Measurements from ENCODE around the gene DNAJB6. TPM values are rescaled to one million over a fixed set of nuclear protein-coding genes. Genes with fewer than 3 reads are reported as not detected.

DNAJB6 gene
- total RNA-seq, 1 experiment from 2014 or later = 101 TPM

- in situ Hi-C loops (cut with HindIII; ENCODE audit: low pct_unique_long_range_greater_than_20kb, low sequenced_read_pairs) = no loop called here
- DNase-seq (ENCODE audit: low read depth) = no peak
Measured at GRCh38 chr7:157431173-157431950, 94.6 kb downstream of the DNAJB6 start.

DNA sequence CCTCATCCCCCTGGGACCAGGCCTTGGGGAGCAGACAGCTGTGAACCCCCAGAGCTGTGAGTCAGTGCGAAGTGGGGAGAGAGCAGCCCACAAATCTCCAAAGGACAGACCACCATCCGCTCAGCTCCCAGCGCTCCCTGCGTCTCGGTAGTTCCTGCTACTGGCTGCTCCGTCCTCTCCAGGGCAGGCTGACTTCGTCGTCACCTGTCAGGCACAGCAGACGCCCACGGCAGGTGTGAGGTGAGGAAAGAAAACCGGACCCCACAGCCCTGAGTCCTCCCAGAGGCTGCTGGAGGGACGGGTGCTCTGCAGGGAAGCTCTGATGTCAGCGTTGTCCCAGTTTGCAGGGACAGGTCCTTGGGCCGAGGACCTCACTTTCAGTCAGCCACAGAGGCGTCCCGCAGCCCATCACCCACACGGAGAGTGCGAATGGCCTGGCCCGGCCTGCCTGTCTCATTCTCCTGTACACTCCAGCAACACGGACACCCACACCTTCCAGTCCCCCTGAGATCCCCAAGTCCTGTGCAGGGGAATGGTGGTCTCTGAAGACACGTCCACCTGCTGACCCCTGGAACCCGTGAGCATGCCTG, 95.2 kb downstream of the DNAJB6 start:
- no peak for DNase-seq (ENCODE audit: low read depth)
- in situ Hi-C loops (cut with HindIII; ENCODE audit: low pct_unique_long_range_greater_than_20kb, low sequenced_read_pairs) = no loop called here

GRCh38 chr7:157432541-157432956, 95.7 kb downstream of the DNAJB6 start:
- in situ Hi-C loops (cut with HindIII; ENCODE audit: low pct_unique_long_range_greater_than_20kb, low sequenced_read_pairs) = no loop called here
- peak; percentile 78 for DNase-seq (ENCODE audit: low read depth)

GRCh38 chr7:157432957-157433576, 96.3 kb downstream of the DNAJB6 start:
- DNase-seq (ENCODE audit: low read depth) = no peak
- in situ Hi-C loops (cut with HindIII; ENCODE audit: low pct_unique_long_range_greater_than_20kb, low sequenced_read_pairs) = no loop called here

DNA sequence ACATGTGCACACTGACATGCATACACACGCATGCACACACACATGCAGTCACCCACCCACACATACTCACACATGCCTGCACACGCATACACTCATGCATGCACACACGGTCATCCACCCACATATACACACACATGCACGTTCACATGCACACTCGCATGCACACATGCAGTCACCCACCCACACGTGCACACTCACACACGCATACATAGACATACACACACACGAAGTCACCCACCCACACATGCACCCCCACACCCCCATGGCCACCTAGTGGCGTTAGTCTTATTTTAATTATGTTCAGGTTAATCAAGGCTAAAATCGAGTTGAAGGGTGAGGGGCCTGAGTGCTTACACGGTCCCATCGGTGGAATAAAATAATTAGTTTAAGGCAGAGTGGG, 96.8 kb downstream of the DNAJB6 start:
- no peak for DNase-seq (ENCODE audit: low read depth)
- in situ Hi-C loops (cut with HindIII; ENCODE audit: low pct_unique_long_range_greater_than_20kb, low sequenced_read_pairs) = no loop called here

DNA sequence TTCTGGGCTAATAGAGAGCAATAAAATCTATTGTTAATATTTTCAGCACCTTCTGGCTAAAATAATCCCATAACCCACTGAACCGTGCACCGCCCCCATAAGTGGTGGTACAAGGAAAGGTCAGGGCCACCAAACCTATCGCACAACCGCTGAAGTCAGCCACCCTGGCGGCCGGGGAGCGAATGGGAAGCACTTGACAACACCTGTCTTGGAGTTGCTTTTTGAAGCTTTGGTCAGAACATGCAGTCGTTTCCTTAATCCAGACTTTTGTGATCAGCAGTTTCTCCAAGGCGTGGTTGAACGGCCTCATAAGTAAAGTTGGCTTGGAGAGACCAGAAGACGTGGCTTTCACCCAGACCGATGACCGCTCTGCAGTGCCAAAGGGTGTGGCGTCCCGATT, 97.4 kb downstream of the DNAJB6 start:
- in situ Hi-C loops (cut with HindIII; ENCODE audit: low pct_unique_long_range_greater_than_20kb, low sequenced_read_pairs) = no loop called here
- no peak for DNase-seq (ENCODE audit: low read depth)

DNA sequence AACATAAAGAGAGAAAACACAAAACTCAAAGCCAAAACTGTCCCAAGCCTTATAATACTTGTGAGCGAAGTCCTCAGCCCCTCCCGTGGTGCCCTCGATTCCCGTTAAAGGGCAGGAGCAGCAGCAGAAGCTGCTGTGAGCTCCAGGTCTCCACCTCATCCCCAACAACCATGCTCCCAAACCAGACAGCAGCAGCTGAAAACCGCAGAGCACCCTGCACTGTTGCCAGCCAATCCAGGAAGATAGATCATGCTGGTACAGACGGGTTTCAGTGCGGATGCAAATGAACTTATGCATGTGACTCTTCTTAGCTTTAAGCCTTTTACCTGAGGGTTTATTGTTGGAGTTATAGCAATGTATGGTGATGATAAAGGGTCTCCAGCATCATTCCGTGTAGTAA, 97.9 kb downstream of the DNAJB6 start:
- in situ Hi-C loops (cut with HindIII; ENCODE audit: low pct_unique_long_range_greater_than_20kb, low sequenced_read_pairs) = no loop called here
- no peak for DNase-seq (ENCODE audit: low read depth)

- in situ Hi-C loops (cut with HindIII; ENCODE audit: low pct_unique_long_range_greater_than_20kb, low sequenced_read_pairs) = no loop called here
- no peak for DNase-seq (ENCODE audit: low read depth)
Measured at GRCh38 chr7:157436076-157436475, 99.3 kb downstream of the DNAJB6 start.

DNA sequence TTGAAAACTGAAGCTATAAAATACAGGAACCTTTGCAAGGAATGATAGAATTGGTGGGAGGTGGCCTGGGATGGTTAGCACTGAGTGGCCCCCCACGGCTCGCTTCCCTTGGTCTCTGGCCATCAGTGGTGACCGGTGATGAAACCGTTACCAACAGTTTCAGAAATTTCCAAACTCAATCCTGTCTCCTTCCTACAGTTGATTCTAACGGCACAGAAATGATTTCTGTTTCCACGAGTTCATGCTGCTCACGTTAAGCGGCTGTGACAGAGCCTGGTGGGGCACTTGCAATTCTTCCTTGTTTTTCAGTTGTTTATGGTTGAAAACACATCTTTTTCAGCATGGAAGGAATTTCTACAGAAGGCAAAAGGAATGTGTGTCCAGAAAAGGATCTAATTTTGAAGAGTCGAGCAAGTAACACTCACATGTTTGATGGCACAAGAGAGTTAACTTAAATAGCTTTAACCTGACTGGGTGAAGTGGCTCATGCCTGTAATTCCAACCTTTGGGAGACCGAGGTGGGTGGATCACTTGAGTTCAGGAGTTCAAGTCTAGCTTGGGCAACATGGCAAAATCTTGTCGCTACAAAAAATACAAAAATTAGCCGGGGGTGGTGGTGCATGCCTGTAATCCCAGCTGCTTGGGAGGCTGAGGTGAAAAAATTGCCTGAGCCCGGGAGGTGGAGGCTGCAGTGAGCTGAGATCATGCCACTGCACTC, 100.1 kb downstream of the DNAJB6 start:
- no peak for DNase-seq (ENCODE audit: low read depth)
- in situ Hi-C loops (cut with HindIII; ENCODE audit: low pct_unique_long_range_greater_than_20kb, low sequenced_read_pairs) = no loop called here

DNA sequence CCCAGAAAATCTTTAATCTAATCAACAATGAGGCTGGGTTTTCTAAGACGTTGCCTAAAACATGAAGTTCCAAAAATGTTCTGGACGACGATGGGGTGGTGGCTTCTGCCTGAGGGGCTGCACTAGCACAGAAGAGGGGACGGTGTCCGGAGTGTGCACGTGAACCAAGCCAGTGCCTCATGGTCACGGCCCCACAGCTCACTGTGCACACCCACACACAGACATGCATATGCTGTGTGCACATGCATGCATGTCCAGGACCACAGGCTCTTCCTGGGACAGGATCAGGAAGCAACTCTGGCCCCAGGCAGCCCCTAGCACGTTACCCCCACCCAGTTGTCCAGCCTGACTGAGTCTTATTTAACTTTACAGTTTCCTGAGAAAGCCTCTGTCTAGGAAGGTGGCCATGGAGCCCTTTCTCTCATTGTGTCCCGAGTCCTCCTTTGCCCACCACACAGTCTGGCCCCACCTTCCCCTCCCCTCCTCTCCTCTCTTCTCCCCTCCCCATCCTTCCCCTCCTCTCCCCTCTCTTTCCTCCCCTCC, 100.8 kb downstream of the DNAJB6 start:
- no peak for DNase-seq (ENCODE audit: low read depth)
- in situ Hi-C loops (cut with HindIII; ENCODE audit: low pct_unique_long_range_greater_than_20kb, low sequenced_read_pairs) = no loop called here

DNA sequence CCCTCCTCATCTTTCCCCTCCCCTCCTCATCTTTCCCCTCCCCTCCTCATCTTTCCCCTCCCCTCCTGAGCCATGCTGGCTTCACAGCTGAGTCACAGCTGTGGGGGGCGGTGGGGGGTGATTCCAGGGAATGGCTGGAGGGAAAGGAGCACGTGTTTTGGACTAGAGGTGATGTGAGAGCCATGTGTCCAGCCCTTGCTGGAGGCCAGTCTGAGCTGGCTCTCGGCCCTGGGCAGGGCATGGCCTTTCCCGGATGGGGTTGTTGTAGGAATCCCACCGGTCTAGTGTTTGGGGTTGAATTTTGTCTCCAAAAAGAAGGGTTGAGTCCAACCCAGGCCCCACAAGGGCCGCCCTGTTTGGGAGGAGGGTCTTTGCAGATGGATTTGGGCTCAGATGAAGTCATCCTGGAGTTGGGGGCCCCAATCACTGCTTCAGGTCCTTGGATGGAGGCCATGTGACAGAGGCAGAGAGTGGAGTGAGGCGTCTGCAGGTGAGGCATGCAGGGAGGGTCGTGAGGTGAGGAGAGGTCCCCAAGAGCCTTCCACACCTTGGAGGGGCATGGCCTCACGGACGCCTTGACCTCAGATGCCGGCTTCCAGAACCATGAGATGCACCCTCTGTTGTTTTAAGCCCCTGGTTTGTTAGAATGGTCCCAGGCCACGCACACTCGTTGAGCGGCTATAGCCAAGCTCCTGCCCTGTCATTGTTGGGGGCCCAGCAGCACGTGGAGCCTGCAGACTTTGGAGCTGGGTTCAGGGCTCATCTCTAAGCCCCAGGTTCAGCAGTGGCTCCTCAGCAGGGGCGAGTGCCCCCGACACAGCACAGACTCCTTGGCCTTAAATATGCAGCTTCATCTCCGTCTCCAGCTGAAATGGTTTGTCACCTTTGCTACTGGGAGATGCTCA, 101.6 kb downstream of the DNAJB6 start:
- DNase-seq (ENCODE audit: low read depth) = no peak
- in situ Hi-C loops (cut with HindIII; ENCODE audit: low pct_unique_long_range_greater_than_20kb, low sequenced_read_pairs) = no loop called here

DNA sequence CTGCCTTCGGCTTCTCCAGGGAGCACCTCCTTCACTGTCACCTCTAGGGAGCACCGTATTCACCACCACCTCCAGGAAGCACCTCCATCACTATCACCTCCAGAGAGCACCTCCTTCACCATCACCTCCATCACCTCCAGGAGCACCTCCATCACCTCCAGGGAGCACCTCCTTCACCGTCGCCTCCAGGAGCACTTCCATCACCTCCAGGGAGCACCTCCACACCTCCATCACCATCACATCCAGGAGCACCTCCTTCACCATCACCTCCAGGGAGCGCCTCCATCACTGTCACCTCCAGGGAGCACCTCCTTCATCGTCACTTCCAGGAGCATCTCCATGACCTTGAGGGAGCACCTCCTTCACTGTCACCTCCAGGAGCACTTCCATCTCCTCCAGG, 102.3 kb downstream of the DNAJB6 start:
- no peak for DNase-seq (ENCODE audit: low read depth)
- in situ Hi-C loops (cut with HindIII; ENCODE audit: low pct_unique_long_range_greater_than_20kb, low sequenced_read_pairs) = no loop called here

- DNase-seq (ENCODE audit: low read depth) = no peak
- in situ Hi-C loops (cut with HindIII; ENCODE audit: low pct_unique_long_range_greater_than_20kb, low sequenced_read_pairs) = no loop called here
Measured at GRCh38 chr7:157439761-157440160, 103.0 kb downstream of the DNAJB6 start.

DNA sequence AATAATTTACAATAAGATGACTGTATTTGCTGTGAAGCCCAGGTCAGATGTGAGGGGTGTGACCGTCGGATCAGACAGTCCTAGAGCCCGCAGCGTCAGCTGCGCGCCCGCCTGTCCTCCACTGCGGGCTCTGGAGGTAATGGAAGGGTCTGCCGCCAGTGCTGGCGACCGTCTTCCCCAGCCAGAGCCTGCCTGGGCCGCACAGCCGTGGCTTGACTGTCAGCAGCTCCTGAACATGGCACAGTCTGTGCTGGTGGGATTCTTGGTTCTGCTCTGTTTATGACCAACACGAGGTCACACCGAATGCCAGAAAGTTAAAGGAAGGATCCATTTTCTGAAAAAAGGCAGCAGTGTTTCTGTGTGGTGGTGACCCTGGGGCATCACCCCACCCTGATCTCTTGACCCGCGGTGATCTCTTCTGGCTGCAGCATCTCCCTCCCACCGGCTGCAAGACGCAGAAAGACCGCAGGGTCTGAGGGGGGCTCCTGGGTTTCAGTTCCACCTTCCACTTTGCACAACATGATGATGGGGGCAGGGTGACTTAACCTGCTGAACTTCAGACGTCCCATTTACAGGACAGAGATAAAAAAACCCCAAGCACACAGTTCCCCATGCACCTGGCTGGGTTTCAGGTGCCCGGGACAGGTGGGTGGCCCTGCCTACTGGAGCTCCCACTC, 103.7 kb downstream of the DNAJB6 start:
- DNase-seq (ENCODE audit: low read depth) = no peak
- in situ Hi-C loops (cut with HindIII; ENCODE audit: low pct_unique_long_range_greater_than_20kb, low sequenced_read_pairs) = no loop called here

DNA sequence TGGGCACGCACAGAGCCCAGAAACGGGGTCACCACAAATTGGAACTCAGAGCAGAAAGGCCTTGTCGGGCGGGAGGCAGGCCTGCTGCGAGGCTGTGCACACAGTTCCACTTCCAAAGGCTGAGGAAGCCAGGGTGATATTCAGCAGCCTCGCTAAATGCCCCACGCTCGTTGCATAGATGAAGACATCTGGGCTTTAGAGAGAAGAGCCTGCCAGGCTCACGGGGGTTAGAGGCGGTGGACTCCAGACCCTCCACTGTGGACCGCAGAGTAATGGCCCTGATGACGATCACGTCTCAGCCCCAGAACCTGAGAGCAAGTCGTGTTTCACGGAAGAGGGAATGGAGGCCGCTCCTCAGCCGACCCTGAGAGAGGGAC, 104.2 kb downstream of the DNAJB6 start:
- in situ Hi-C loops (cut with HindIII; ENCODE audit: low pct_unique_long_range_greater_than_20kb, low sequenced_read_pairs) = no loop called here
- DNase-seq (ENCODE audit: low read depth) = no peak

GRCh38 chr7:157442456-157442855, 105.7 kb downstream of the DNAJB6 start:
- DNase-seq (ENCODE audit: low read depth) = no peak
- in situ Hi-C loops (cut with HindIII; ENCODE audit: low pct_unique_long_range_greater_than_20kb, low sequenced_read_pairs) = no loop called here

GRCh38 chr7:157442993-157443831, 106.4 kb downstream of the DNAJB6 start:
- in situ Hi-C loops (cut with HindIII; ENCODE audit: low pct_unique_long_range_greater_than_20kb, low sequenced_read_pairs) = no loop called here
- DNase-seq (ENCODE audit: low read depth) = no peak

Data from Caki2 (cell line).